GM19438 (cell line): ENCODE data around the gene TYRO3.

Experiments
- ATAC-seq: cut with Tn5 transposase; IDR thresholded peaks from one replicate; pipeline ENCODE4 v1.9.1; 2021; ENCODE audit warnings: low read depth; ENCODE audit not compliant: unreplicated experiment

TYRO3 gene

DNA sequence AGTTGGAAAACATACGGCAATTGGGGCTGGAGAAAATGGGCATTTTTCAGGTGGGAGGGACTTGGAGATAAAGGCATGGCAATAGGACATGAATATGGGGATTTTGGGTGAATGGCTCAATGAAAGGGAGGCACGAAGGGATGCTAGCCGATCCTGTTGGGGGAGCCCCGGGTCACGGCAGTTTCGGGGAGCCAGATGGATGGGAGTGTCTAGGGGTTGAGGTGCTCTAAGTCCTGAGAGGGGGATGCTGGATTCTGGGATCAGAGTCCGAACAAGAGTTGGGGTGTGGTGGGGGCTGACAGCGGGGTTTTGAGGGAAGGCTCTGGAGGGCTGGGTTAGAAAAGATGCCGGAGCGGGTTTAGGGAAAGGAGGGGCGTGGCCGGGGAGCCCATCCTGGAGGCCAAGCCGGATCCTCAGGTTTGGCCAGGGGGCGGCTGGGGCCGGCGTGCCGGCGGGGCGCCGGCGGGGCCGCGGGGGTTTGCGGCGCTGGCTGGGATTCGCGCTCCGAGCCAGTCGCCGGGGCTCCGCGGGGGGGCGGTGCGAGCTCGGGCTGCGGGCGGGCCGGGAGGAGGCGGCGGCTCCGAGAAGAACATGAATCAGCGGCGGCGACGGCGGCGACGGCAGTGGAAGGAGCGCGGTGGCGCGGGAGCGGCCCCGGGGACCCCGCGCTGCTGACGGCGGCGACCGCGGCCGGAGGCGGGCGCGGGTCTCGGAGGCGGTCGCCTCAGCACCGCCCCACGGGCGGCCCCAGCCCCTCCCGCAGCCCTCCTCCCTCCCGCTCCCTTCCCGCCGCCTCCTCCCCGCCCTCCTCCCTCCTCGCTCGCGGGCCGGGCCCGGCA lies at the start of gene TYRO3:
TYRO3 (plus strand) TSS at position 813 of the 839 bp plus-strand sequence. CDS start 46 bp downstream, outside the sequence.
- no peak for ATAC-seq

- ATAC-seq = no peak
Measured at GRCh38 chr15:41510728-41511127, 48.3 kb upstream of the TYRO3 start.

GRCh38 chr15:41511331-41511898 lies 47.6 kb upstream of the TYRO3 start:
- ATAC-seq = no peak

- no peak for ATAC-seq
Measured at GRCh38 chr15:41511899-41512369, 47.1 kb upstream of the TYRO3 start.

DNA sequence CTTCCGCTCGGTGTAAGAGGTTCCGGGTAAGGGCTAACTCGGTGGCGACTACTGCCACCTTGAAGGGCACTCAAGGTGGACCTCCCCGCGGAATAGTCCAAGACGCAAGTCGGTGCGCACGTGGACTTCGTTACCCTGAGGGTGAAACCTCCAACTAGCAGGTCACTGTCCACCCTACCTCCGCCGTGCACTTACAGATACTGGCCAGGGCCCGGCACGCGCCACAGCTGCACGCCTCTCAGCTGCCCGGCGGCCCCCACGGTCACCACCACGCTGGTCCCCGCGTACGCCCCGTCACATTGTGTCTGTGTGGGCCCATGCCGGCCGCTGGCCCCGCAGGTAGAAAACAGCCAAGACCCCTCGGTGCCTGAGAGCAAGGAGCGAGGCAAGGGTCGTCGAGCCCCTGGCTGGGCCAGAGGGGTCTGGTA lies 46.5 kb upstream of the TYRO3 start:
- no peak for ATAC-seq

DNA sequence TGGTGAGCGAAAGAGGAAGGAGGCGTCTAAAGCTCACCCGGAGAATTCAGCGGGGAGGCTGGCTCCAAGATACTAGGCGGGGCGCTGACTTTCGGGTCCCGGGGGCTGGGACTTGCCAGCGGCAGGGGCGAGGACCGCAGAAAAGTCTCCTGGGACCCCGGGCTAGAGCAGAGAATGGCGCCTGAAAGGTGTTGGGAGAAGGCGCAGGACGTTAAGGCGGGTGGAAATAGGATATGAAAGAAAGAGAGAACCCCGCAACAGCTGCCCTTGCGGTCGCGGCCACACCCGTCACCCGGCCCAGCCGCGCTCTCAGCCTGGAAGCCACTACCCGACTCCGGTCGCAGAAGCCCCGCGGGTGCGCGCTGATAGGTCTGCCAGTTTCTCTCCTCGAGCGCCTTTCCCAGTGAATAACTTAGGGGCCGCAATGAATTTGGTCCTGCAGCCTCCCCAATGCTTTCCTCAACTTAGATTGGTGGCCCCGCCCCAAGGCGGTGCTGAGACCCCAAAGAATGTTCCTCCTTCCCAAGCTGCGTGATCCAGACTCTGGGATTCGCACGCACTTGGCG lies 46.0 kb upstream of the TYRO3 start:
- no peak for ATAC-seq

- ATAC-seq = no peak
Measured at GRCh38 chr15:41513506-41514227, 45.3 kb upstream of the TYRO3 start, which contains the start of gene LTK. LTK (minus strand) TSS chr15:41513827; CDS start chr15:41513709, 118 bp downstream.

DNA sequence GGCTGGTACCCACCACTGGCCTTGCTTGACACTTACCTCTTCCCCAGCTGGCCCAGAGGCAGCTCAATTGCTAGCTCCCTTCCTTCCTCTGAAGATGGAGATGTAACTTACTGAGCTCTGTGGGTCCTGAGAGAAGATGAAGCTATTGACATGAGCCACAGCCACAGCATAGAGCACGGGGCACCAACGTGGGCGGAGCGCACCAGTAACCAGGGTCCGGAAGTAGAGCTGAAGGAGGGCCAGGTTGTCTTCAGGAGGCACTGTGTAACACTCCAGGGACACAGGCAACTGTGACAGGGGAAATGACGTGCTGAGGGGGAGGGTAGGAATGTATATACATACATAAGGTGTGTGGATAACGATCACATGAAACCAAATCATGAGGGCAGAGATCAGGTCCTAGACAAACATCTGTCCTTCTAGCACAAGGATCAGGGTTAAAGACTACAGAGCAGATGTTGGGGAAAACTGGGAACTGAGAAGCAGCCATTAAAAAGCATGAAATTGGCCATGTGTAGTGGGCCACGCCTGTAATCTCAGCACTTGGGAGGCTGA lies 41.0 kb upstream of the TYRO3 start:
- ATAC-seq = no peak

- ATAC-seq = no peak
Measured at GRCh38 chr15:41520636-41521035, 38.4 kb upstream of the TYRO3 start.

DNA sequence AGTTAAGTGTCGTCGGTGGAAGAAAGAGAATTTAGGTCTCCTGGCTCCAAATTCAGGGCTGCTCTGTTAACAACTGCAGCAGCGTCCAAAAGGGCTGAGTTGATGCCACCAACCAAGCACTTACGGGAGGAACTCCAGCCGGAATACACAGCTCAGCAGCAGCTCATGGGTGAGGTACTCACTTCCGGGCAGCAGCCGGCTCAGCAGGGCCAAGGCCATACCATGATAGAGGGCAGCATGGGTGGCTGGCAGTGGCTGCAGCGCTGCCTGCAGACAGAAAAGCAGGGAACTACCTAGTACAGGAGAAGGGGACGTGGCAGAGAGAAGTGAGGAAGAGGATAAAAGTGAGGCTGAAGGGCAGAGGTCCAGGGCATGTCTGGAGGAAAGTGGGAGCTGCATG lies 37.4 kb upstream of the TYRO3 start:
- no peak for ATAC-seq

- ATAC-seq = no peak
Measured at GRCh38 chr15:41523097-41523496, 35.9 kb upstream of the TYRO3 start.

DNA sequence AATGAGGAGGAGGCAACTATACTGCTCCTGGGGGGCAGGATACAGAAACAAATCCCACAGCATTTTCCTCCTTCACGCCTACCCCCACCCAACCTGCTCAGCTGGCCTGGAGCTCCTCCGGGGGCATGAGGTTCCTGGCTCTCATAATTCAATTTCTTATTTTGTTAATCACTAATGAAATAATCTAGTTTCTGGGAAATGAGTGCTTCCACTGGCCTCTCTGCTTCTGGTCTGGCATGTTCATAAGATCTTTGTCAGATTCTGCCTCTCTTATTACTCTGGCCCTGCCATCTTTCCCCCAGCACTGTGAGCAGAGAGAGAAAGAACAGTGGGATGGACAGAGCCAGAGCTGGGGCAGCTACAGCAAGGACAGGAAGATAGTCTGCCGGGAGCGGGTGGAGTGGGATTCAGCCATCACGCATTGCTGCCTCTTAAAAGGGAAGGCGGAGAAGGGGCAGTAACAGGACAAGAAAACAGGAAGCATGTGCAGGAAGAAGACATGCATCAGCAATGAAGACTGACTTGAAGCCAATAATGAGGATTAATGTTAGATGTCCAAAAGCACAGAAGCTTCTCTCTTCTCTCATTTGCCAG lies 28.6 kb upstream of the TYRO3 start:
- ATAC-seq = no peak

- ATAC-seq = no peak
Measured at GRCh38 chr15:41535544-41535943, 23.5 kb upstream of the TYRO3 start.

GRCh38 chr15:41536866-41537265 lies 22.1 kb upstream of the TYRO3 start:
- ATAC-seq = no peak

- ATAC-seq = no peak
Measured at GRCh38 chr15:41543521-41543870, 15.5 kb upstream of the TYRO3 start.

GRCh38 chr15:41544650-41545015 lies 14.4 kb upstream of the TYRO3 start:
- no peak for ATAC-seq

DNA sequence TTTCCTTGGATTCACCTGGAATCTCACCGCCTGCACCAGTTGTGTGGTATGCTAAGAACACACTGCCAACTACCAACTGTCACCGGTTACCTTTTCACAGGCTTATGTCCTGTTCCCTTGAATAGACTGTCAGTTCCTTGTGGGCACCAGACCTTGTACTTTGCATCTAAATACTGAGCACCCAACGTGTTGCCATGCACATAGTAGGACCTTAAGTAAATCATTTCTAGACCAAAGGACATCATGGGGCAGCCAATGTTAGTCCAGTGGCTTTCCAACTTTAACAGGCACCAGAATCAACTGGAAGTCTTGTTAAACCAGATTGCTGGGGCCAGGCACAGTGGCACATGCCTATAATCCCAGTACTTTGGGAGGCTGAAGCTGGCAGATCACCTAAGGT lies 13.8 kb upstream of the TYRO3 start:
- no peak for ATAC-seq

DNA sequence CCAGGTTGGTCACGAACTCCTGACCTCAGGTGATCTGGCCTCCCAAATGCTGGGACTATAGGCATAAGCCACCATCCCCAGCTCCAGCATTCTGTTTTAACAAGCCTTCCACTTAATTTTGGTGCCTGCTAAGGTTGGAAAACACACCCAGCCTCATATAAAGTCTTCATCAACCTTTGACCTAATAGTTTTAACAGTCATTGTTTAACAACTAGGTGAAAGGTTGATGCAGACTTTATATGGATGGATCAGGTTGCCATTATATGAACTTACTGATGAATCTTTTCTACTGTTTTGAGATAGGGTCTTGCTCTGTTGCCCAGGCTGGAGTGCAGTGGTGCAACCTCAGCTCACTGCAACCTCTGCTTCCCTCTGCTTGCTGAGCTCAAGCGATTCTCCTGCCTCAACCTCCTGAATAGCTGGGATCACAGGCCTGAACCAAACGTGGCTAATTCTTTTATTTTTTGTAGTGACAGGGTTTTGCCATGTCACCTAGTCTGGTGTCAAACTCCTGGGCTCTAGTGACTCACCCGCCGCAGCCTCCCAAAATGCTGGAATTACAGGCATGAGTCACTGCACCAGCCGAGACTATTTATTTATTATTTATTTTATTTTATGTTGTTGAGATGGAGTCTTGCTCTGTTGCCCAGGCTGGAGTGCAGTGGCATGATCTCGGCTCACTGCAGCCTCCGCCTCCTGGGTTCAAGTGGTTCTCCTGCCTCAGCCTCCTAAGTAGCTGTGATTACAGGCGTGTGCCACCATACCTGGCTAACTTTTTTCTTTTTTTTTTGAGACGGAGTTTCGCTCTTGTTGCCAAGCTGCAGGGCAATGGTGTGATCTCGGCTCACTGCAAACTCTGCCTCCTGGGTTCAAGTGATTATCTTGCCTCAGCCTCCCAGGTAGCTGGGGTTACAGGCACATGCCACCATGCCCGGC lies 11.9 kb upstream of the TYRO3 start:
- no peak for ATAC-seq

DNA sequence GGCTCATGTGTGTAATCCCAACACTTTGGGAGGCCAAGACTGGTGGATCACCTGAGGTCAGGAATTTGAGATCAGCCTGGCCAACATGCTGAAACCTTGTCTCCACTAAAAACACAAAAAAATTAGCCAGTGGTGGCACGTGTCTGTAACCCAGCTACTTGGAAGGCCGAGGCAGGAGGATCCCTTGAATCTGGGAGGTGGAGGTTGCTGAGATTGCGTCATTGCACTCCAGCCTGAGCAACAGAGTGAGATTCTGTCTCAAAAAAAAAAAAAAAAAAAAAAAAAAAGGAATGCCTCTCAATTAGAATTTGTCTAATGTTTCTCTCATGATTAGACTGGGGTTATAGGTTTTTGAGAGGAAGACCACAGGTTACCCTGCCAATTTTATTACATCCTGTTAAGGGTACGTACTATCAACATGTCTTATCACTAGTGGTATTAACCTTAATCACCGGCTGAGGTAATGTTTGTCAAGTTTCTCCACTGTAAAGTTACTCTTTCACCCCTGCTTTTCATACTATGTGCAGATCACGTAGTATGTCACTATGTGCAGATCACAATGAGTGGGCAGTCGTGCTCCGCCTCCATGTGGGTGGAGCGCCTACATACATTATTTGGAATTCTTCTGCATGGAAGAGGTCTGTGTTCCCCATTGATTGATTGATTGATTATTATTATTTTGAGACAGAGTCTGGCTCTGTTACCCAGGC lies 8.8 kb upstream of the TYRO3 start:
- ATAC-seq = no peak
